ENCODE data around the gene PPP1CC.
A peak's percentile ranks its signal among the peaks of the same experiment; 100 is the strongest.

PPP1CC gene

GRCh38 chr12:110742718-110743570, at the start of gene PPP1CC:
PPP1CC (minus strand) TSS chr12:110742891; CDS start chr12:110742707, 184 bp downstream.
- no peaks in the 10 kb centered on the region for H3K36me3 ChIP-seq (ENCODE audit: control insufficient read depth in 2 of 2, insufficient read depth in 2 of 2, low read length in 2 of 2)
- peaks cover 34 to 39% of the 10 kb centered on the region in 2 donors for H3K4me1 ChIP-seq (ENCODE audit: control insufficient read depth in 2 of 2, insufficient read depth in 2 of 2, low read length in 2 of 2)
- peak within 1 kb of the TSS; percentile 84 to 94 for H3K9ac ChIP-seq (ENCODE audit: low read depth in 1 of 2, low read length in 2 of 2)
- peak within 1 kb of the TSS; percentile 82 to 92 for H3K4me3 ChIP-seq (ENCODE audit: low read length in 2 of 2)
- peak within 1 kb of the TSS; percentile 88 to 90 for H3K27ac ChIP-seq (ENCODE audit: low read depth in 2 of 2, low read length in 2 of 2)
- H3K27me3 ChIP-seq (ENCODE audit: control insufficient read depth in 2 of 2, insufficient read depth in 2 of 2, low read length in 2 of 2), result no peaks in the 10 kb centered on the region
- no peaks in the 10 kb centered on the region for H3K9me3 ChIP-seq (ENCODE audit: control insufficient read depth in 2 of 2, low read length in 2 of 2)

DNA sequence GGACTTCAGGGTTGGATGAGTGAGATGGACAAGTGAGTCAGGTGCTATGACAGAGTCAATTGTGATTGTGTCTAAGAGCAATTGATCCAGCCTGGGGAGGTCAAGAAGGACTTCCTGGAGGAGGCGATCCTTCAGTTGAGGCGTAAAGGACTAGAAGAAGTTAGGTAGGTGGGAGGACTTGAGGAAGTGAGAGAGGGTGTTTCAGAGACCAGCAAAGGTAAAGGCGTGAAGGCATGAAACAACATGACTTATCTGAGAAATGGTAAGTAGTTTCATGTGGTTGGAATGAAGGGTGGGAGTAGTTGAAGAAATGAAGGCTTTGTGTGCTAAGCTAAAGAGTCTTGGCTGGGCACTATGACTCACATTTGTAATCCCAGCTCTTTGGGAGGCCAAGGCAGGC, 48.9 kb upstream of the PPP1CC start:
- Histone ChIP-seq H3K36me3 (ENCODE audit: control insufficient read depth in 2 of 2, insufficient read depth in 2 of 2, low read length in 2 of 2) (no peaks in the 10 kb centered on the region), H3K27ac (ENCODE audit: low read depth in 2 of 2, low read length in 2 of 2) (peak overlapping the region; percentile 18 to 48), H3K4me3 (ENCODE audit: low read length in 2 of 2) (no peak overlapping the region), H3K27me3 (ENCODE audit: control insufficient read depth in 2 of 2, insufficient read depth in 2 of 2, low read length in 2 of 2) (no peaks in the 10 kb centered on the region), H3K9ac (ENCODE audit: low read depth in 1 of 2, low read length in 2 of 2) (no peak overlapping the region), H3K4me1 (ENCODE audit: control insufficient read depth in 2 of 2, insufficient read depth in 2 of 2, low read length in 2 of 2) (no peaks in the 10 kb centered on the region), H3K9me3 (ENCODE audit: control insufficient read depth in 2 of 2, low read length in 2 of 2) (no peaks in the 10 kb centered on the region)

- Histone ChIP-seq H3K27ac (ENCODE audit: low read depth in 2 of 2, low read length in 2 of 2) (peak overlapping the region; percentile 19 to 29), H3K9me3 (ENCODE audit: control insufficient read depth in 2 of 2, low read length in 2 of 2) (no peaks in the 10 kb centered on the region), H3K9ac (ENCODE audit: low read depth in 1 of 2, low read length in 2 of 2) (no peak overlapping the region), H3K4me3 (ENCODE audit: low read length in 2 of 2) (no peak overlapping the region), H3K4me1 (ENCODE audit: control insufficient read depth in 2 of 2, insufficient read depth in 2 of 2, low read length in 2 of 2) (no peaks in the 10 kb centered on the region), H3K27me3 (ENCODE audit: control insufficient read depth in 2 of 2, insufficient read depth in 2 of 2, low read length in 2 of 2) (no peaks in the 10 kb centered on the region), H3K36me3 (ENCODE audit: control insufficient read depth in 2 of 2, insufficient read depth in 2 of 2, low read length in 2 of 2) (no peaks in the 10 kb centered on the region)
Observed at GRCh38 chr12:110790301-110790700, 47.6 kb upstream of the PPP1CC start.

- no peak overlapping the region for H3K9ac ChIP-seq (ENCODE audit: low read depth in 1 of 2, low read length in 2 of 2)
- no peaks in the 10 kb centered on the region for H3K36me3 ChIP-seq (ENCODE audit: control insufficient read depth in 2 of 2, insufficient read depth in 2 of 2, low read length in 2 of 2)
- no peaks in the 10 kb centered on the region for H3K9me3 ChIP-seq (ENCODE audit: control insufficient read depth in 2 of 2, low read length in 2 of 2)
- no peaks in the 10 kb centered on the region for H3K4me1 ChIP-seq (ENCODE audit: control insufficient read depth in 2 of 2, insufficient read depth in 2 of 2, low read length in 2 of 2)
- H3K27ac ChIP-seq (ENCODE audit: low read depth in 2 of 2, low read length in 2 of 2), result no peak overlapping the region
- H3K27me3 ChIP-seq (ENCODE audit: control insufficient read depth in 2 of 2, insufficient read depth in 2 of 2, low read length in 2 of 2), result no peaks in the 10 kb centered on the region
- no peak overlapping the region for H3K4me3 ChIP-seq (ENCODE audit: low read length in 2 of 2)
Observed at GRCh38 chr12:110786012-110786411, 43.3 kb upstream of the PPP1CC start.

DNA sequence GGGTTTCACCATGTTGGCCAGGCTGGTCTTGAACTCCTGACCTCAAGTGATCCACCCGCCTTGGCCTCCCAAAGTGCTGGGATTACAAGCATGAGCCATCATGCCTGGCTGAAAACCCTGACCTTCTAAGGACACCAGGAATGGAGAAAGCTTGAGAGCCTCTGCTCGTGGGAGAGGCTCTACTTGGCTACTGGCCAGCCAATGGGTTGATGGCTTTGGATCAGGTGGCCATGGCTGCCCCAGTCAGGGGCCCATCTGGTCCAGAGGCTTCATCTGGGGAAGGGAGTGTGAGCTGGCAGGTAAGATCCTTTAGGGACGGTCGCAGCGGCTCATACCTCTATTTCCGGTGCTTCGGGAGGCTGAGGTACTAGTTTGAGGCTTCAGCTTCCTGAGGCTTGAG, 42.5 kb upstream of the PPP1CC start:
- Histone ChIP-seq H3K27ac (ENCODE audit: low read depth in 2 of 2, low read length in 2 of 2) (no peak overlapping the region), H3K27me3 (ENCODE audit: control insufficient read depth in 2 of 2, insufficient read depth in 2 of 2, low read length in 2 of 2) (no peaks in the 10 kb centered on the region), H3K4me3 (ENCODE audit: low read length in 2 of 2) (no peak overlapping the region), H3K4me1 (ENCODE audit: control insufficient read depth in 2 of 2, insufficient read depth in 2 of 2, low read length in 2 of 2) (no peaks in the 10 kb centered on the region), H3K9me3 (ENCODE audit: control insufficient read depth in 2 of 2, low read length in 2 of 2) (no peaks in the 10 kb centered on the region), H3K36me3 (ENCODE audit: control insufficient read depth in 2 of 2, insufficient read depth in 2 of 2, low read length in 2 of 2) (no peaks in the 10 kb centered on the region), H3K9ac (ENCODE audit: low read depth in 1 of 2, low read length in 2 of 2) (no peak overlapping the region)

DNA sequence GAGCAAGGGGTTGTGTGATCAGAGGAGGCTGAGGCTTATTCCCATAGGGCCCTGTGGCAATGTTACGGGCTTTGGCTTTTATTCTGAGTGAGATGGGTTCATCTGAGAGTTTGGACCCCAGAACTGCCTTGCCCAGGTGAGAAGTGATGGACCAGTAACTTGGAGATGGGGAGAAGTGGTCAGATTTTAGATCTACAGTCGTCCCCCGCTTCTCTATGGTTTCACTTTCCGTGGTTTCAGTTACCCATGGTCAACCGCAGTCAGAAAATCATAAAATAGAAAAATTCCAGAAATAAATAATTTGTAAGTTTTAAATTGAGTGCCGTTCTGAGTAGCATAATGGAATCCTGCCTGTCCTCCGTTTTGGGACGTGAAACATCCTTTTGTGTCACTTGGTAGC, 40.2 kb upstream of the PPP1CC start:
- H3K36me3 ChIP-seq (ENCODE audit: control insufficient read depth in 2 of 2, insufficient read depth in 2 of 2, low read length in 2 of 2), result no peaks in the 10 kb centered on the region
- no peaks in the 10 kb centered on the region for H3K9me3 ChIP-seq (ENCODE audit: control insufficient read depth in 2 of 2, low read length in 2 of 2)
- H3K27me3 ChIP-seq (ENCODE audit: control insufficient read depth in 2 of 2, insufficient read depth in 2 of 2, low read length in 2 of 2), result no peaks in the 10 kb centered on the region
- H3K9ac ChIP-seq (ENCODE audit: low read depth in 1 of 2, low read length in 2 of 2), result no peak overlapping the region
- no peaks in the 10 kb centered on the region for H3K4me1 ChIP-seq (ENCODE audit: control insufficient read depth in 2 of 2, insufficient read depth in 2 of 2, low read length in 2 of 2)
- no peak overlapping the region for H3K27ac ChIP-seq (ENCODE audit: low read depth in 2 of 2, low read length in 2 of 2)
- no peak overlapping the region for H3K4me3 ChIP-seq (ENCODE audit: low read length in 2 of 2)

DNA sequence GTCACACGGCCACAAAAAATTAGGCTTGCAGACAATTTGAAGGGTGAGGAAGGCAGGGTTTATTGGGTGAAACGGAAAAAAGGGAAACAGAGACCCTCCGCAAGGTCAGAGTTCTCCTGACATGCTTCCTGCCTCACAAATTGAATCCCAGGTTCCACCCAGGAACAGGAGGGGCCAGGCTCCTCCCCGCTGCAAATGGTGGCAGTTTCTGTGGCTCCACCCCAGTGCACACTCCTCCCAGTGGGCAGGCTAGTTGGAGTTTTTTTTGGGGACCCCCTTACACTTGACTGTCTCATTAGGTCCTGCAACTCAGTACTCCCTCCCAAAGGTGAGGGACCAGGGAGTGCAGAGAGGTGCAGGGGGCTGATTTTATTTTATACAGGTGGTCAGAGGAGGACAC, 39.4 kb upstream of the PPP1CC start:
- H3K4me1 ChIP-seq (ENCODE audit: control insufficient read depth in 2 of 2, insufficient read depth in 2 of 2, low read length in 2 of 2), result no peaks in the 10 kb centered on the region
- H3K27me3 ChIP-seq (ENCODE audit: control insufficient read depth in 2 of 2, insufficient read depth in 2 of 2, low read length in 2 of 2), result no peaks in the 10 kb centered on the region
- H3K36me3 ChIP-seq (ENCODE audit: control insufficient read depth in 2 of 2, insufficient read depth in 2 of 2, low read length in 2 of 2), result no peaks in the 10 kb centered on the region
- H3K9me3 ChIP-seq (ENCODE audit: control insufficient read depth in 2 of 2, low read length in 2 of 2), result no peaks in the 10 kb centered on the region
- H3K9ac ChIP-seq (ENCODE audit: low read depth in 1 of 2, low read length in 2 of 2), result no peak overlapping the region
- no peak overlapping the region for H3K27ac ChIP-seq (ENCODE audit: low read depth in 2 of 2, low read length in 2 of 2)
- no peak overlapping the region for H3K4me3 ChIP-seq (ENCODE audit: low read length in 2 of 2)

DNA sequence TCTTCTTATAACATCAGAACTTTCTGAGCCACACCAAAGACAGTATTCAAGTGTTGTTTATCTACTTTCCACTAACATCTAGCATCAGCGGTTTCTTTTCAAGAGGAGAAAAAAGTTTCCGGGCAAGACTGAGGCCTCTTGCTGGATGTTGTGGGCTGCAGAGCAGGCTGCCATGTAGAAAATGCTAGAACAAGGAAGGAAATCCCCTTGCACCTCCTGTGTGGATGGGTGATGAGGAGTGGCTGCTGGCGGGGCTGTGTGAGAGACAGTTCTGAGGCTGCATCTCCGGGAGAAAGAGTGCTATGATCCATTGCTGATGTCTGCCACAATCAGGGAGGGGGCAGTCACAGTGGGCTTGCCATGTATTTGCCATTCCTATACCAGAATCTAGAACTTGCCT, 37.8 kb upstream of the PPP1CC start:
- Histone ChIP-seq H3K4me1 (ENCODE audit: control insufficient read depth in 2 of 2, insufficient read depth in 2 of 2, low read length in 2 of 2) (no peaks in the 10 kb centered on the region), H3K36me3 (ENCODE audit: control insufficient read depth in 2 of 2, insufficient read depth in 2 of 2, low read length in 2 of 2) (no peaks in the 10 kb centered on the region), H3K9ac (ENCODE audit: low read depth in 1 of 2, low read length in 2 of 2) (no peak overlapping the region), H3K27me3 (ENCODE audit: control insufficient read depth in 2 of 2, insufficient read depth in 2 of 2, low read length in 2 of 2) (no peaks in the 10 kb centered on the region), H3K9me3 (ENCODE audit: control insufficient read depth in 2 of 2, low read length in 2 of 2) (no peaks in the 10 kb centered on the region), H3K27ac (ENCODE audit: low read depth in 2 of 2, low read length in 2 of 2) (peak overlapping the region in 1 of 2 donors; percentile 14), H3K4me3 (ENCODE audit: low read length in 2 of 2) (no peak overlapping the region)

- no peak overlapping the region for H3K4me3 ChIP-seq (ENCODE audit: low read length in 2 of 2)
- H3K27me3 ChIP-seq (ENCODE audit: control insufficient read depth in 2 of 2, insufficient read depth in 2 of 2, low read length in 2 of 2), result no peaks in the 10 kb centered on the region
- no peak overlapping the region for H3K9ac ChIP-seq (ENCODE audit: low read depth in 1 of 2, low read length in 2 of 2)
- H3K27ac ChIP-seq (ENCODE audit: low read depth in 2 of 2, low read length in 2 of 2), result no peak overlapping the region
- H3K9me3 ChIP-seq (ENCODE audit: control insufficient read depth in 2 of 2, low read length in 2 of 2), result no peaks in the 10 kb centered on the region
- H3K36me3 ChIP-seq (ENCODE audit: control insufficient read depth in 2 of 2, insufficient read depth in 2 of 2, low read length in 2 of 2), result no peaks in the 10 kb centered on the region
- H3K4me1 ChIP-seq (ENCODE audit: control insufficient read depth in 2 of 2, insufficient read depth in 2 of 2, low read length in 2 of 2), result no peaks in the 10 kb centered on the region
Observed at GRCh38 chr12:110778833-110779577, 36.3 kb upstream of the PPP1CC start.

GRCh38 chr12:110776410-110776809, 33.7 kb upstream of the PPP1CC start:
- no peaks in the 10 kb centered on the region for H3K27me3 ChIP-seq (ENCODE audit: control insufficient read depth in 2 of 2, insufficient read depth in 2 of 2, low read length in 2 of 2)
- H3K27ac ChIP-seq (ENCODE audit: low read depth in 2 of 2, low read length in 2 of 2), result no peak overlapping the region
- no peaks in the 10 kb centered on the region for H3K36me3 ChIP-seq (ENCODE audit: control insufficient read depth in 2 of 2, insufficient read depth in 2 of 2, low read length in 2 of 2)
- no peak overlapping the region for H3K9ac ChIP-seq (ENCODE audit: low read depth in 1 of 2, low read length in 2 of 2)
- no peaks in the 10 kb centered on the region for H3K9me3 ChIP-seq (ENCODE audit: control insufficient read depth in 2 of 2, low read length in 2 of 2)
- H3K4me1 ChIP-seq (ENCODE audit: control insufficient read depth in 2 of 2, insufficient read depth in 2 of 2, low read length in 2 of 2), result no peaks in the 10 kb centered on the region
- no peak overlapping the region for H3K4me3 ChIP-seq (ENCODE audit: low read length in 2 of 2)
